ENCODE data around the gene MYO5B.

MYO5B gene

GRCh38 chr18:49853436-49853835 lies 341.5 kb downstream of the MYO5B start:
- Histone ChIP-seq H3K36me3 (ENCODE audit: insufficient read depth, low read length) (no peaks in the 10 kb centered on the region), H2AFZ (ENCODE audit: low read depth, low read length) (no peak overlapping the region), H3K4me3 (ENCODE audit: low read depth in 1 of 2, low read length in 2 of 2) (no peak overlapping the region), H3K9ac (ENCODE audit: low read depth, low read length) (no peak overlapping the region), H3K4me1 (ENCODE audit: insufficient read depth, low read length) (no peaks in the 10 kb centered on the region), H3K27me3 (ENCODE audit: insufficient read depth, low read length, poor library complexity) (peaks cover 23% of the 10 kb centered on the region), H3K4me2 (ENCODE audit: insufficient read depth, low read length) (no peak overlapping the region), H3K79me2 (ENCODE audit: insufficient read depth, low read length) (no peaks in the 10 kb centered on the region), H3K27ac (ENCODE audit: low read length) (no peak overlapping the region), H3K9me3 (ENCODE audit: insufficient read depth, low read length, severe bottlenecking) (no peaks in the 10 kb centered on the region), H4K20me1 (ENCODE audit: insufficient read depth, low read length) (no peaks in the 10 kb centered on the region; the same call in 1 of the 2 replicates)
- TF ChIP-seq EZH2 (IDR thresholded peaks at IDR 0.05; ENCODE audit: borderline replicate concordance, low read depth, low read length, severe bottlenecking): no peak
- TF ChIP-seq CTCF (IDR thresholded peaks at IDR 0.05; ENCODE audit: borderline replicate concordance, extremely low read depth, low read length, poor library complexity, severe bottlenecking): no peak
- ATAC-seq (ENCODE audit: insufficient read depth, low read depth): no peak
- DNase-seq: no peak

GRCh38 chr18:49853011-49853410 lies 341.9 kb downstream of the MYO5B start:
- Histone ChIP-seq H3K9me3 (ENCODE audit: insufficient read depth, low read length, severe bottlenecking) (no peaks in the 10 kb centered on the region), H3K4me3 (ENCODE audit: low read depth in 1 of 2, low read length in 2 of 2) (no peak overlapping the region), H3K4me1 (ENCODE audit: insufficient read depth, low read length) (no peaks in the 10 kb centered on the region), H2AFZ (ENCODE audit: low read depth, low read length) (no peak overlapping the region), H3K4me2 (ENCODE audit: insufficient read depth, low read length) (no peak overlapping the region), H3K9ac (ENCODE audit: low read depth, low read length) (no peak overlapping the region), H4K20me1 (ENCODE audit: insufficient read depth, low read length) (peaks cover under 1% of the 10 kb centered on the region; the same call in 1 of the 2 replicates), H3K36me3 (ENCODE audit: insufficient read depth, low read length) (no peaks in the 10 kb centered on the region), H3K79me2 (ENCODE audit: insufficient read depth, low read length) (no peaks in the 10 kb centered on the region), H3K27ac (ENCODE audit: low read length) (no peak overlapping the region), H3K27me3 (ENCODE audit: insufficient read depth, low read length, poor library complexity) (peaks cover 26% of the 10 kb centered on the region)
- ATAC-seq (ENCODE audit: insufficient read depth, low read depth): no peak
- TF ChIP-seq EZH2 (IDR thresholded peaks at IDR 0.05; ENCODE audit: borderline replicate concordance, low read depth, low read length, severe bottlenecking) (no peak), CTCF (IDR thresholded peaks at IDR 0.05; ENCODE audit: borderline replicate concordance, extremely low read depth, low read length, poor library complexity, severe bottlenecking) (no peak)
- no peak for DNase-seq

GRCh38 chr18:49851624-49852023 lies 343.3 kb downstream of the MYO5B start:
- TF ChIP-seq CTCF (IDR thresholded peaks at IDR 0.05; ENCODE audit: borderline replicate concordance, extremely low read depth, low read length, poor library complexity, severe bottlenecking): no peak
- no peak for TF ChIP-seq EZH2 (IDR thresholded peaks at IDR 0.05; ENCODE audit: borderline replicate concordance, low read depth, low read length, severe bottlenecking)
- H3K27ac ChIP-seq (ENCODE audit: low read length): no peak overlapping the region
- H3K9me3 ChIP-seq (ENCODE audit: insufficient read depth, low read length, severe bottlenecking): no peaks in the 10 kb centered on the region
- H3K4me1 ChIP-seq (ENCODE audit: insufficient read depth, low read length): no peaks in the 10 kb centered on the region
- no peak overlapping the region for H2AFZ ChIP-seq (ENCODE audit: low read depth, low read length)
- H3K9ac ChIP-seq (ENCODE audit: low read depth, low read length): no peak overlapping the region
- H3K4me2 ChIP-seq (ENCODE audit: insufficient read depth, low read length): no peak overlapping the region
- peaks cover 6% of the 10 kb centered on the region for H4K20me1 ChIP-seq (ENCODE audit: insufficient read depth, low read length)
- H3K36me3 ChIP-seq (ENCODE audit: insufficient read depth, low read length): no peaks in the 10 kb centered on the region
- no peak for DNase-seq
- H3K4me3 ChIP-seq (ENCODE audit: low read depth in 1 of 2, low read length in 2 of 2): no peak overlapping the region
- no peaks in the 10 kb centered on the region for H3K79me2 ChIP-seq (ENCODE audit: insufficient read depth, low read length)
- ATAC-seq (ENCODE audit: insufficient read depth, low read depth): no peak
- H3K27me3 ChIP-seq (ENCODE audit: insufficient read depth, low read length, poor library complexity): peaks cover 26% of the 10 kb centered on the region

GRCh38 chr18:49850636-49851035 lies 344.3 kb downstream of the MYO5B start:
- Histone ChIP-seq H3K36me3 (ENCODE audit: insufficient read depth, low read length) (no peaks in the 10 kb centered on the region), H3K27me3 (ENCODE audit: insufficient read depth, low read length, poor library complexity) (peaks cover 26% of the 10 kb centered on the region), H3K27ac (ENCODE audit: low read length) (no peak overlapping the region), H2AFZ (ENCODE audit: low read depth, low read length) (no peak overlapping the region), H4K20me1 (ENCODE audit: insufficient read depth, low read length) (peaks cover 6% of the 10 kb centered on the region), H3K9me3 (ENCODE audit: insufficient read depth, low read length, severe bottlenecking) (no peaks in the 10 kb centered on the region), H3K4me2 (ENCODE audit: insufficient read depth, low read length) (no peak overlapping the region), H3K79me2 (ENCODE audit: insufficient read depth, low read length) (no peaks in the 10 kb centered on the region), H3K4me3 (ENCODE audit: low read depth in 1 of 2, low read length in 2 of 2) (no peak overlapping the region), H3K4me1 (ENCODE audit: insufficient read depth, low read length) (no peaks in the 10 kb centered on the region), H3K9ac (ENCODE audit: low read depth, low read length) (no peak overlapping the region)
- TF ChIP-seq CTCF (IDR thresholded peaks at IDR 0.05; ENCODE audit: borderline replicate concordance, extremely low read depth, low read length, poor library complexity, severe bottlenecking): no peak
- TF ChIP-seq EZH2 (IDR thresholded peaks at IDR 0.05; ENCODE audit: borderline replicate concordance, low read depth, low read length, severe bottlenecking): no peak
- ATAC-seq (ENCODE audit: insufficient read depth, low read depth) (no peak), DNase-seq (no peak)

Data from DND-41 (cell line).